H9 (cell line): ENCODE results near the gene CWC22. TPM values are rescaled to one million over a fixed set of nuclear protein-coding genes. Genes with fewer than 3 reads are reported as not detected.

Experiments
- DNase-seq: peaks from one replicate; pipeline ENCODE4 v3.0.0-alpha.2; 2017
- H2AFZ ChIP-seq: one replicate; pipeline ENCODE4 v1.6.1; 2013; ENCODE audit warnings: mild to moderate bottlenecking, low read length, control low read depth, moderate library complexity
- H2AK5ac ChIP-seq: 2 replicates; pipeline ENCODE4 v1.6.1; 2013; ENCODE audit warnings: low read length, control low read depth, mixed read lengths; ENCODE audit not compliant: insufficient read length
- H2BK120ac ChIP-seq: one replicate; pipeline ENCODE4 v1.6.1; 2013; ENCODE audit warnings: low read depth, mild to moderate bottlenecking, low read length, control low read depth, inconsistent platforms; ENCODE audit not compliant: poor library complexity, severe bottlenecking
- H2BK12ac ChIP-seq: 2 replicates; pipeline ENCODE4 v1.6.1; 2013; ENCODE audit warnings: low read length, control low read depth, mixed read lengths, low read depth; ENCODE audit not compliant: insufficient read length
- H2BK15ac ChIP-seq: 2 replicates; pipeline ENCODE4 v1.6.1; 2013; ENCODE audit warnings: low read depth, low read length, control low read depth
- H2BK20ac ChIP-seq: one replicate; pipeline ENCODE4 v1.6.1; 2013; ENCODE audit warnings: low read depth, mild to moderate bottlenecking, low read length, control low read depth, inconsistent platforms; ENCODE audit not compliant: poor library complexity, severe bottlenecking
- H2BK5ac ChIP-seq: 2 replicates; pipeline ENCODE4 v1.6.1; 2013; ENCODE audit warnings: low read length, control low read depth, mixed read lengths; ENCODE audit not compliant: insufficient read length
- H3K14ac ChIP-seq: 2 replicates; pipeline ENCODE4 v1.6.1; 2013; ENCODE audit warnings: low read length, control low read depth; ENCODE audit not compliant: insufficient read depth
- H3K18ac ChIP-seq: 2 replicates; pipeline ENCODE4 v1.6.1; 2013; ENCODE audit warnings: low read depth, mild to moderate bottlenecking, mixed read lengths, low read length, control low read depth; ENCODE audit not compliant: insufficient read length
- H3K23ac ChIP-seq: 2 replicates; pipeline ENCODE4 v1.6.1; 2013; ENCODE audit warnings: low read length, control low read depth, mixed read lengths, low read depth; ENCODE audit not compliant: insufficient read length
- H3K23me2 ChIP-seq: 2 replicates; pipeline ENCODE4 v1.6.1; 2013; ENCODE audit warnings: low read depth, mild to moderate bottlenecking, mixed read lengths, low read length, control low read depth; ENCODE audit not compliant: insufficient read length, poor library complexity, severe bottlenecking
- H3K27ac ChIP-seq: 2 replicates; pipeline ENCODE4 v1.5.1; 2013; ENCODE audit warnings: low read length, control low read depth, mixed read lengths, low read depth; ENCODE audit not compliant: insufficient read length
- H3K27me3 ChIP-seq: 2 replicates; pipeline ENCODE4 v1.6.1; 2013; ENCODE audit warnings: low read length, control low read depth, inconsistent platforms; ENCODE audit not compliant: insufficient read depth
- H3K4ac ChIP-seq: 2 replicates; pipeline ENCODE4 v1.6.1; 2013; ENCODE audit warnings: low read depth, mild to moderate bottlenecking, control low read depth, inconsistent platforms, low read length, moderate library complexity
- H3K4me1 ChIP-seq: 2 replicates; pipeline ENCODE4 v1.6.1; 2013; ENCODE audit warnings: low read length, control low read depth, inconsistent platforms; ENCODE audit not compliant: insufficient read depth
- H3K4me2 ChIP-seq: 2 replicates; pipeline ENCODE4 v1.6.1; 2013; ENCODE audit warnings: low read length, control low read depth, mixed read lengths; ENCODE audit not compliant: insufficient read length, insufficient read depth
- H3K56ac ChIP-seq: 2 replicates; pipeline ENCODE4 v1.6.1; 2013; ENCODE audit warnings: low read depth, mild to moderate bottlenecking, mixed read lengths, low read length, control low read depth; ENCODE audit not compliant: insufficient read length
- H3K79me1 ChIP-seq: 2 replicates; pipeline ENCODE4 v1.6.1; 2013; ENCODE audit warnings: low read depth, mild to moderate bottlenecking, moderate library complexity, low read length, control low read depth, inconsistent platforms; ENCODE audit not compliant: insufficient read depth, poor library complexity, severe bottlenecking
- H3K79me2 ChIP-seq: 2 replicates; pipeline ENCODE4 v1.6.1; 2013; ENCODE audit warnings: low read length, control low read depth, inconsistent platforms; ENCODE audit not compliant: insufficient read depth
- H3K9ac ChIP-seq: 2 replicates; pipeline ENCODE4 v1.6.1; 2013; ENCODE audit warnings: low read length, control low read depth, mixed read lengths; ENCODE audit not compliant: insufficient read length; ENCODE audit errors: extremely low read depth
- H3K9me3 ChIP-seq: one replicate; pipeline ENCODE4 v1.6.1; 2013; ENCODE audit warnings: low read depth, low read length, inconsistent platforms; ENCODE audit not compliant: control insufficient read depth
- H3T11ph ChIP-seq: one replicate; pipeline ENCODE4 v1.6.1; 2013; ENCODE audit warnings: mild to moderate bottlenecking, low read length, control low read depth, inconsistent platforms
- H4K20me1 ChIP-seq: one replicate; pipeline ENCODE4 v1.6.1; 2013; ENCODE audit not compliant: control insufficient read depth, insufficient read length, insufficient read depth
- H4K5ac ChIP-seq: 2 replicates; pipeline ENCODE4 v1.6.1; 2013; ENCODE audit warnings: low read depth, mild to moderate bottlenecking, mixed read lengths, low read length, control low read depth; ENCODE audit not compliant: insufficient read length
- H4K8ac ChIP-seq: replicated peaks from 2 replicates; pipeline ENCODE4 v1.6.1; 2013; ENCODE audit warnings: low read length, control low read depth, mixed read lengths, low read depth; ENCODE audit not compliant: insufficient read length
- H4K91ac ChIP-seq: 2 replicates; pipeline ENCODE4 v1.6.1; 2013; ENCODE audit warnings: low read depth, mild to moderate bottlenecking, moderate library complexity, mixed read lengths, low read length, control low read depth; ENCODE audit not compliant: insufficient read length
- H3K27ac Mint-ChIP-seq, 3 experiments: 2 replicates in 2 of 3; 3 replicates in 1 of 3; pipeline ENCODE4 v1.8.0; 2020 to 2021; ENCODE audit warnings: mixed read lengths in 3 of 3, mild to moderate bottlenecking in 1 of 3, moderate library complexity in 1 of 3
- H3K27me3 Mint-ChIP-seq: 2 replicates; pipeline ENCODE4 v1.8.0; 2021; ENCODE audit warnings: low read depth, mild to moderate bottlenecking, moderate library complexity, mixed read lengths
- H3K36me3 Mint-ChIP-seq, 3 experiments: 2 replicates in 2 of 3; 3 replicates in 1 of 3; pipeline ENCODE4 v1.8.0; 2020 to 2021; ENCODE audit warnings: low read depth in 3 of 3, mixed read lengths in 3 of 3; ENCODE audit not compliant: insufficient read depth in 1 of 3
- H3K4me1 Mint-ChIP-seq, 2 experiments: 2 replicates each; pipeline ENCODE4 v1.8.0; 2020; ENCODE audit warnings: mixed read lengths in 2 of 2
- H3K4me3 Mint-ChIP-seq, 2 experiments: 2 replicates in 1 of 2; 3 replicates in 1 of 2; pipeline ENCODE4 v1.8.0; 2020 to 2021; ENCODE audit warnings: mild to moderate bottlenecking in 2 of 2, mixed read lengths in 2 of 2, moderate library complexity in 1 of 2
- H3K9me3 Mint-ChIP-seq, 2 experiments: 2 replicates in 1 of 2; 3 replicates in 1 of 2; pipeline ENCODE4 v1.8.0; 2020; ENCODE audit warnings: mild to moderate bottlenecking in 2 of 2, mixed read lengths in 2 of 2, moderate library complexity in 1 of 2
- WGBS: extraction: QIAGEN DNeasy Blood & Tissue Kit; methylation state at CpG from one replicate; pipeline ENCODE4 v1.1.7; 2013; ENCODE audit warnings: missing lambda C conversion rate, low lambda C conversion rate, mixed read lengths; ENCODE audit not compliant: insufficient read length; ENCODE audit errors: extremely low coverage; 5-methylcytosine and 5-hydroxymethylcytosine counted together
- total RNA-seq: library from RNA; stranded (reverse); gene quantifications from 2 replicates; pipeline ENCODE4 v1.2.1, GENCODE V29; 2021
- TF ChIP-seq, protein P1 (sequence below): fragments of 200-600 bp; sonication (generic); conservative IDR thresholded peaks from 3 replicates; pipeline ENCODE4 v1.8.0; 2021; ENCODE audit warnings: antibody characterized with exemption, mild to moderate bottlenecking

The CWC22 gene
- total RNA-seq, 1 experiment from 2014 or later, result 43.4 TPM

DNA sequence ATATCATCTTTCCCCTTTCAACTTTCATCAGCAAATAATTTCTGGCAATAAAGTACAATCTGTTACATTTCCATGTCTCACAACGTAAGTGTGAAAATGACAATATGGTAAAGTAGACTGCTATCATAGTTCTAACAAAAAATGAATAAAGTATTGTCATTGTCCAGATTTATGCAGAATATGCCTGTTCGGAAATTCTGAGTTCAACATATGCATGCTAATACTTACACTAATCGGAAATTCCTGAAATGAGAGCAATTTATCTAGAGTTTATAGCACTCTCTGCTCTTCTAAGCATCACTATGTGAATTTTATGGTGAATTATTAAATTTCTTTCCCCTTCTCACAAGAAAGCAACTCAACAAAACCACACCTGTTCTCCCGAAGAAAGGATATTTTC lies 8.1 kb downstream of the CWC22 start:
- Histone ChIP-seq H3K79me1 (peaks cover 3% of the 10 kb centered on the region), H4K20me1 (no peaks in the 10 kb centered on the region), H2BK5ac (no peak overlapping the region), H2AK5ac (no peak overlapping the region), H3K14ac (no peak overlapping the region), H4K8ac (no peak overlapping the region), H2AFZ (no peak overlapping the region), H2BK120ac (no peak overlapping the region), H4K91ac (no peak overlapping the region), H3K79me2 (peaks cover 16% of the 10 kb centered on the region; the same call in 1 of the 2 replicates), H3K18ac (no peak overlapping the region), H3K4me1 (no peaks in the 10 kb centered on the region; the same call in 1 of the 2 replicates), H3K56ac (no peak overlapping the region), H4K5ac (no peak overlapping the region), H3K23ac (no peak overlapping the region), H3K27ac (no peak overlapping the region), H3K9ac (no peak overlapping the region), H3T11ph (no peak overlapping the region), H2BK12ac (no peak overlapping the region), H2BK20ac (no peak overlapping the region), H3K4me2 (no peak overlapping the region), H2BK15ac (no peak overlapping the region), H3K4ac (no peak overlapping the region), H3K9me3 (no peaks in the 10 kb centered on the region), H3K23me2 (no peaks in the 10 kb centered on the region), H3K27me3 (no peaks in the 10 kb centered on the region)
- no peak for DNase-seq
- Mint-ChIP-seq H3K27me3 (no peaks in the 10 kb centered on the region), H3K9me3 (no peaks in the 10 kb centered on the region), H3K36me3 (peaks cover 0 to 14% (median 12%) of the 10 kb centered on the region in 3 experiments; a peak in 4 of 7 replicates), H3K27ac (no peak overlapping the region), H3K4me3 (no peak overlapping the region), H3K4me1 (peaks cover 41 to 52% of the 10 kb centered on the region in 2 experiments)
- TF ChIP-seq, protein P1, sequence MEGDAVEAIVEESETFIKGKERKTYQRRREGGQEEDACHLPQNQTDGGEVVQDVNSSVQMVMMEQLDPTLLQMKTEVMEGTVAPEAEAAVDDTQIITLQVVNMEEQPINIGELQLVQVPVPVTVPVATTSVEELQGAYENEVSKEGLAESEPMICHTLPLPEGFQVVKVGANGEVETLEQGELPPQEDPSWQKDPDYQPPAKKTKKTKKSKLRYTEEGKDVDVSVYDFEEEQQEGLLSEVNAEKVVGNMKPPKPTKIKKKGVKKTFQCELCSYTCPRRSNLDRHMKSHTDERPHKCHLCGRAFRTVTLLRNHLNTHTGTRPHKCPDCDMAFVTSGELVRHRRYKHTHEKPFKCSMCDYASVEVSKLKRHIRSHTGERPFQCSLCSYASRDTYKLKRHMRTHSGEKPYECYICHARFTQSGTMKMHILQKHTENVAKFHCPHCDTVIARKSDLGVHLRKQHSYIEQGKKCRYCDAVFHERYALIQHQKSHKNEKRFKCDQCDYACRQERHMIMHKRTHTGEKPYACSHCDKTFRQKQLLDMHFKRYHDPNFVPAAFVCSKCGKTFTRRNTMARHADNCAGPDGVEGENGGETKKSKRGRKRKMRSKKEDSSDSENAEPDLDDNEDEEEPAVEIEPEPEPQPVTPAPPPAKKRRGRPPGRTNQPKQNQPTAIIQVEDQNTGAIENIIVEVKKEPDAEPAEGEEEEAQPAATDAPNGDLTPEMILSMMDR, result no peak
- no CpG with 5 or more reads among the region's 4 CpGs for WGBS
